NCI-H1092 (cell line): Measurements from ENCODE around the gene SHROOM3.
"Not testable (repeated sequence)": the region's sequence is repeated elsewhere in the genome, so short reads cannot be mapped to it uniquely, and the experiment has no call there.

Experiments used
- DNase-seq: peaks from one replicate; lab custom pipeline; 2025; lab: John Stamatoyannopoulos, UW

Gene SHROOM3

GRCh38 chr4:76723924-76724323 is 288.9 kb downstream of the SHROOM3 start:
- no peak for DNase-seq

GRCh38 chr4:76725039-76725438 is 290.0 kb downstream of the SHROOM3 start:
- DNase-seq: no peak

- no peak for DNase-seq
Measured at GRCh38 chr4:76726176-76726575, 291.1 kb downstream of the SHROOM3 start.

GRCh38 chr4:76726631-76727030 is 291.6 kb downstream of the SHROOM3 start:
- no peak for DNase-seq

- not testable (repeated sequence) for DNase-seq
Measured at GRCh38 chr4:76727934-76728333, 292.9 kb downstream of the SHROOM3 start.

- no peak for DNase-seq
Measured at GRCh38 chr4:76729460-76729859, 294.4 kb downstream of the SHROOM3 start.

- no peak for DNase-seq
Measured at GRCh38 chr4:76729980-76730379, 295.0 kb downstream of the SHROOM3 start.

GRCh38 chr4:76732246-76732645 is 297.2 kb downstream of the SHROOM3 start:
- no peak for DNase-seq

GRCh38 chr4:76733068-76733771 is 298.2 kb downstream of the SHROOM3 start:
- peak; percentile 66 for DNase-seq

- no peak for DNase-seq
Measured at GRCh38 chr4:76736414-76736813, 301.4 kb downstream of the SHROOM3 start.

- no peak for DNase-seq
Measured at GRCh38 chr4:76737180-76737579, 302.2 kb downstream of the SHROOM3 start.

- DNase-seq: no peak
Measured at GRCh38 chr4:76737771-76738085, 302.7 kb downstream of the SHROOM3 start.

- no peak for DNase-seq
Measured at GRCh38 chr4:76738086-76738931, 303.3 kb downstream of the SHROOM3 start.

- DNase-seq: no peak
Measured at GRCh38 chr4:76740192-76740591, 305.2 kb downstream of the SHROOM3 start.

GRCh38 chr4:76740866-76741662 is 306.0 kb downstream of the SHROOM3 start:
- no peak for DNase-seq

- DNase-seq: no peak
Measured at GRCh38 chr4:76741663-76742020, 306.6 kb downstream of the SHROOM3 start.

- DNase-seq: no peak
Measured at GRCh38 chr4:76744241-76744921, 309.4 kb downstream of the SHROOM3 start.

- no peak for DNase-seq
Measured at GRCh38 chr4:76745240-76745639, 310.2 kb downstream of the SHROOM3 start.

- DNase-seq: no peak
Measured at GRCh38 chr4:76747563-76747962, 312.5 kb downstream of the SHROOM3 start.

- peak; percentile 3 for DNase-seq
Measured at GRCh38 chr4:76748649-76749048, 313.6 kb downstream of the SHROOM3 start.

- no peak for DNase-seq
Measured at GRCh38 chr4:76749355-76749754, 314.3 kb downstream of the SHROOM3 start.

GRCh38 chr4:76750716-76751115 is 315.7 kb downstream of the SHROOM3 start:
- no peak for DNase-seq
